ENCODE measurements around the gene ZNF497.

The ZNF497 gene

GRCh38 chr19:58380662-58381459, 18.3 kb upstream of the ZNF497 start, which contains the start of gene ZNF837:
ZNF837 (minus strand) TSS chr19:58381030; CDS start chr19:58369332, 11,698 bp downstream.
- ATAC-seq, result peak; percentile 94

DNA sequence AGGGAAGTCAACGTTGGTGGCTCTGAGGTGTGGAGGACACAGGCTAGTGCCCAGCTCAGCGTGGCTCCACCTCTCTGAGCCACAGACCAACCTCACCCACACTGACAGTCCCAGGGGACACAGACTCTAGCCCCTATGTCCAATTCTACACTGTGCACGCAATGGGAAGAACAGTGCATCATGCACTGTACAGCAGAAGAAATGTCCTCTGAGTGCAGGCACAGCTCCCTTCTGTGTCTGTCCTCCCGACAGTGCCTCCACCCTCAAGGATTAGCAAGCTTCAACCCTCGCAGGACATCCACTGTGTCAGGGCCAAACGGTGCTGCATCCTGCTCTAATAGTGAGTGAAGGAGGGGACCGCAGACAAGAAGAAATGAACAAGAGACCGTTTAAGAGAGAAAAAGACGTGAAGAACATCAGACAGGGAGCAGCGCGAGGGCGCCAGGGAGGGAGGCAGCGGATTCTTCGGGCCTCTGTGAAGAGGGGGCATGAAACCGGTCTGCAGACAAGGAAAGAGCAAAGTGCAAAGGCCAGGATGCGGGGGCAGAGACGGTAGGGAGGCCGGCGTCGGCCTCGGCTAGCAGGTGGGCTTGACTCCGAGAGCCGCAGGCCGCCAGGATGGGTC, 17.6 kb upstream of the ZNF497 start:
- peak; percentile 8 for ATAC-seq
- TF ChIP-seq ZNF8 (CRISPR knock-in tag; IDR thresholded peaks at IDR 0.05) (no peak), ZNF565 (CRISPR knock-in tag; conservative IDR thresholded peaks at IDR 0.05; ENCODE audit: low read depth) (no peak), GLIS3 (CRISPR knock-in tag; IDR thresholded peaks at IDR 0.05) (no peak), ZFP3 (CRISPR knock-in tag; IDR thresholded peaks at IDR 0.05) (no peak), ESRRG (CRISPR knock-in tag; IDR thresholded peaks at IDR 0.05) (no peak), ZC3H10 (CRISPR knock-in tag; IDR thresholded peaks at IDR 0.05) (no peak)

More at GRCh38 chr19:58380662-58381459, 18.3 kb upstream of the ZNF497 start, which contains the start of gene ZNF837:
- no peak for TF ChIP-seq ISL1 (CRISPR knock-in tag; IDR thresholded peaks at IDR 0.05)
- TF ChIP-seq, protein P1, sequence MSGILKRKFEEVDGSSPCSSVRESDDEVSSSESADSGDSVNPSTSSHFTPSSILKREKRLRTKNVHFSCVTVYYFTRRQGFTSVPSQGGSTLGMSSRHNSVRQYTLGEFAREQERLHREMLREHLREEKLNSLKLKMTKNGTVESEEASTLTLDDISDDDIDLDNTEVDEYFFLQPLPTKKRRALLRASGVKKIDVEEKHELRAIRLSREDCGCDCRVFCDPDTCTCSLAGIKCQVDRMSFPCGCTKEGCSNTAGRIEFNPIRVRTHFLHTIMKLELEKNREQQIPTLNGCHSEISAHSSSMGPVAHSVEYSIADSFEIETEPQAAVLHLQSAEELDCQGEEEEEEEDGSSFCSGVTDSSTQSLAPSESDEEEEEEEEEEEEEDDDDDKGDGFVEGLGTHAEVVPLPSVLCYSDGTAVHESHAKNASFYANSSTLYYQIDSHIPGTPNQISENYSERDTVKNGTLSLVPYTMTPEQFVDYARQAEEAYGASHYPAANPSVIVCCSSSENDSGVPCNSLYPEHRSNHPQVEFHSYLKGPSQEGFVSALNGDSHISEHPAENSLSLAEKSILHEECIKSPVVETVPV (CRISPR knock-in tag; IDR thresholded peaks at IDR 0.05), result no peak
- no peak for TF ChIP-seq BACH2 (CRISPR knock-in tag; IDR thresholded peaks at IDR 0.05; ENCODE audit: borderline replicate concordance)
- peak; percentile 46; the same call in 1 of the 2 replicates for TF ChIP-seq ZFP3 (CRISPR knock-in tag; IDR thresholded peaks at IDR 0.05)
- TF ChIP-seq TCF4 (CRISPR knock-in tag; IDR thresholded peaks at IDR 0.05; ENCODE audit: borderline replicate concordance), result no peak
- no peak for TF ChIP-seq CREB5 (CRISPR knock-in tag; IDR thresholded peaks at IDR 0.05; ENCODE audit: low read depth)
- TF ChIP-seq ZNF8 (CRISPR knock-in tag; IDR thresholded peaks at IDR 0.05), result no peak
- TF ChIP-seq PATZ1 (CRISPR knock-in tag; IDR thresholded peaks at IDR 0.05; ENCODE audit: borderline replicate concordance), result no peak
- TF ChIP-seq, protein P2, sequence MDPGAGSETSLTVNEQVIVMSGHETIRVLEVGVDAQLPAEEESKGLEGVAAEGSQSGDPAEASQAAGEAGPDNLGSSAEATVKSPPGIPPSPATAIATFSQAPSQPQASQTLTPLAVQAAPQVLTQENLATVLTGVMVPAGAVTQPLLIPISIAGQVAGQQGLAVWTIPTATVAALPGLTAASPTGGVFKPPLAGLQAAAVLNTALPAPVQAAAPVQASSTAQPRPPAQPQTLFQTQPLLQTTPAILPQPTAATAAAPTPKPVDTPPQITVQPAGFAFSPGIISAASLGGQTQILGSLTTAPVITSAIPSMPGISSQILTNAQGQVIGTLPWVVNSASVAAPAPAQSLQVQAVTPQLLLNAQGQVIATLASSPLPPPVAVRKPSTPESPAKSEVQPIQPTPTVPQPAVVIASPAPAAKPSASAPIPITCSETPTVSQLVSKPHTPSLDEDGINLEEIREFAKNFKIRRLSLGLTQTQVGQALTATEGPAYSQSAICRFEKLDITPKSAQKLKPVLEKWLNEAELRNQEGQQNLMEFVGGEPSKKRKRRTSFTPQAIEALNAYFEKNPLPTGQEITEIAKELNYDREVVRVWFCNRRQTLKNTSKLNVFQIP (CRISPR knock-in tag; IDR thresholded peaks at IDR 0.05; ENCODE audit: borderline replicate concordance, low read depth), result peak; percentile 80
- TF ChIP-seq, protein P3, sequence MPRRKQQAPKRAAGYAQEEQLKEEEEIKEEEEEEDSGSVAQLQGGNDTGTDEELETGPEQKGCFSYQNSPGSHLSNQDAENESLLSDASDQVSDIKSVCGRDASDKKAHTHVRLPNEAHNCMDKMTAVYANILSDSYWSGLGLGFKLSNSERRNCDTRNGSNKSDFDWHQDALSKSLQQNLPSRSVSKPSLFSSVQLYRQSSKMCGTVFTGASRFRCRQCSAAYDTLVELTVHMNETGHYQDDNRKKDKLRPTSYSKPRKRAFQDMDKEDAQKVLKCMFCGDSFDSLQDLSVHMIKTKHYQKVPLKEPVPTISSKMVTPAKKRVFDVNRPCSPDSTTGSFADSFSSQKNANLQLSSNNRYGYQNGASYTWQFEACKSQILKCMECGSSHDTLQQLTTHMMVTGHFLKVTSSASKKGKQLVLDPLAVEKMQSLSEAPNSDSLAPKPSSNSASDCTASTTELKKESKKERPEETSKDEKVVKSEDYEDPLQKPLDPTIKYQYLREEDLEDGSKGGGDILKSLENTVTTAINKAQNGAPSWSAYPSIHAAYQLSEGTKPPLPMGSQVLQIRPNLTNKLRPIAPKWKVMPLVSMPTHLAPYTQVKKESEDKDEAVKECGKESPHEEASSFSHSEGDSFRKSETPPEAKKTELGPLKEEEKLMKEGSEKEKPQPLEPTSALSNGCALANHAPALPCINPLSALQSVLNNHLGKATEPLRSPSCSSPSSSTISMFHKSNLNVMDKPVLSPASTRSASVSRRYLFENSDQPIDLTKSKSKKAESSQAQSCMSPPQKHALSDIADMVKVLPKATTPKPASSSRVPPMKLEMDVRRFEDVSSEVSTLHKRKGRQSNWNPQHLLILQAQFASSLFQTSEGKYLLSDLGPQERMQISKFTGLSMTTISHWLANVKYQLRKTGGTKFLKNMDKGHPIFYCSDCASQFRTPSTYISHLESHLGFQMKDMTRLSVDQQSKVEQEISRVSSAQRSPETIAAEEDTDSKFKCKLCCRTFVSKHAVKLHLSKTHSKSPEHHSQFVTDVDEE (CRISPR knock-in tag; IDR thresholded peaks at IDR 0.05), result 0 out of 2 replicates have a peak, but pooled peaks have one; percentile 20
- no peak for TF ChIP-seq SNAI2 (CRISPR knock-in tag; IDR thresholded peaks at IDR 0.05)
- no peak for TF ChIP-seq RARB (CRISPR knock-in tag; IDR thresholded peaks at IDR 0.05)
- TF ChIP-seq ZNF565 (CRISPR knock-in tag; conservative IDR thresholded peaks at IDR 0.05; ENCODE audit: low read depth), result no peak

- no peak for ATAC-seq
- TF ChIP-seq ISL1 (CRISPR knock-in tag; IDR thresholded peaks at IDR 0.05), result no peak
- TF ChIP-seq, protein P3 (CRISPR knock-in tag; IDR thresholded peaks at IDR 0.05), result no peak
- TF ChIP-seq PPARA (CRISPR knock-in tag; IDR thresholded peaks at IDR 0.05; ENCODE audit: borderline replicate concordance), result no peak
- no peak for TF ChIP-seq CREB5 (CRISPR knock-in tag; IDR thresholded peaks at IDR 0.05; ENCODE audit: low read depth)
- no peak for TF ChIP-seq ZNF565 (CRISPR knock-in tag; conservative IDR thresholded peaks at IDR 0.05; ENCODE audit: low read depth)
- TF ChIP-seq, protein P2 (CRISPR knock-in tag; IDR thresholded peaks at IDR 0.05; ENCODE audit: borderline replicate concordance, low read depth), result no peak
- no peak for TF ChIP-seq TOX (CRISPR knock-in tag; IDR thresholded peaks at IDR 0.05; ENCODE audit: borderline replicate concordance)
- TF ChIP-seq ZC3H10 (CRISPR knock-in tag; IDR thresholded peaks at IDR 0.05), result no peak
- TF ChIP-seq CSDC2 (CRISPR knock-in tag; IDR thresholded peaks at IDR 0.05), result no peak
- TF ChIP-seq TCF4 (CRISPR knock-in tag; IDR thresholded peaks at IDR 0.05; ENCODE audit: borderline replicate concordance), result no peak
- TF ChIP-seq ZFP3 (CRISPR knock-in tag; IDR thresholded peaks at IDR 0.05), result no peak
Observed at GRCh38 chr19:58379246-58379645, 16.7 kb upstream of the ZNF497 start.

Measured in SK-N-SH treated with all-trans-retinoic acid at 6 μM for 48 hours (cell line).